Body of pancreas (tissue), 2 donors: Measurements from ENCODE around the gene APH1A. TPM values are rescaled to one million over a fixed set of nuclear protein-coding genes. Genes with fewer than 3 reads are reported as not detected.

Experiments
- small RNA-seq: library from RNA; depleted of rRNA; stranded (forward); fragments of <200 nt; gene quantifications from one replicate; pipeline ENCODE3, GENCODE V24; 2016
- total RNA-seq, 2 donors: library from RNA; depleted of rRNA; stranded (reverse); fragments of >200 nt; gene quantifications; one replicate each; pipeline ENCODE4 v1.1.0, GENCODE V29; 2016

The APH1A gene
- total RNA-seq, 2 donors from 2014 or later, result 33.0 to 56.6 TPM

Small RNA genes within 50 kb of the gene (small RNA-seq; reads per million reads assigned to genes)
- not detected for gene RNU2-17P

Other genes with a start within 250 kb of the APH1A start
- 10 to 100 TPM; 30.9 to 34.3 TPM for gene VPS45, start 201.2 kb downstream of the APH1A start, total RNA-seq
- gene PLEKHO1, start 119.1 kb downstream of the APH1A start, total RNA-seq, result 1 to 10 TPM; 5.3 to 7.0 TPM
- gene ANP32E, start 32.9 kb downstream of the APH1A start, total RNA-seq, result 1 to 10 TPM; 9.2 to 9.3 TPM
- not detected for gene CA14, start 11.2 kb downstream of the APH1A start, total RNA-seq
- gene C1orf54, start 3.8 kb upstream of the APH1A start, total RNA-seq, result 1 to 10 TPM in 1 of 2 donors, not detected in 1; 8.6 TPM
- gene CIART, start 13.5 kb upstream of the APH1A start, total RNA-seq, result 1 to 10 TPM in 1 of 2 donors, under 1 TPM in 1; 0.66 to 1.3 TPM
- gene MRPS21, start 24.8 kb upstream of the APH1A start, total RNA-seq, result 10 to 100 TPM; 17.9 to 23.4 TPM
- 10 to 100 TPM; 36.8 to 74.8 TPM for gene PRPF3, start 52.5 kb upstream of the APH1A start, total RNA-seq
- 10 to 100 TPM; 13.2 to 17.1 TPM for gene RPRD2, start 95.1 kb upstream of the APH1A start, total RNA-seq
- 1 to 10 TPM; 4.3 to 7.0 TPM for gene TARS2, start 218.4 kb upstream of the APH1A start, total RNA-seq
- 1 to 10 TPM; 1.3 to 2.1 TPM for gene ECM1, start 239.1 kb upstream of the APH1A start, total RNA-seq
- gene FALEC, start 246.7 kb upstream of the APH1A start, total RNA-seq, result not detected